ENCODE data around the gene GRHPR.
"Not testable (repeated sequence)": the region's sequence is repeated elsewhere in the genome, so short reads cannot be mapped to it uniquely, and the experiment has no call there.

The GRHPR gene

DNA sequence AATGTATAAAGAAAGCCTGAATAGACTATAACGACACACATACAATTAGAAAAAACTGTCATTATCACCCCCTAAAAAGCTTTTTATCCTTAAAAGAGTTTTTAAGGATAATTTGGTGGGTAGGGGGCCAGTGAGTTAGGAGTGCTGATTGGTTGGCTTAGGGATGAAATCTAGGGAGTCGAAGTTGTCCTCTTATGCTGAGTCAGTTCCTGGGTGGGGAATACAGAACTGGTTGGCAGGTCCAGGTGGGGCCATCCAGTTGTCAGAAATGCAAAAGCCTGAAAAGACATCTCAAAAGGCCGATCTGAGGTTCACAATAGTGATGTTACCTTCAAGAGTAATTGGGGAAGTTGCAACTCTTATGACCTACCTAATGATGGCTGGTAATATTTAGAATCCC, 29.1 kb downstream of the GRHPR start:
- no peak for DNase-seq

DNA sequence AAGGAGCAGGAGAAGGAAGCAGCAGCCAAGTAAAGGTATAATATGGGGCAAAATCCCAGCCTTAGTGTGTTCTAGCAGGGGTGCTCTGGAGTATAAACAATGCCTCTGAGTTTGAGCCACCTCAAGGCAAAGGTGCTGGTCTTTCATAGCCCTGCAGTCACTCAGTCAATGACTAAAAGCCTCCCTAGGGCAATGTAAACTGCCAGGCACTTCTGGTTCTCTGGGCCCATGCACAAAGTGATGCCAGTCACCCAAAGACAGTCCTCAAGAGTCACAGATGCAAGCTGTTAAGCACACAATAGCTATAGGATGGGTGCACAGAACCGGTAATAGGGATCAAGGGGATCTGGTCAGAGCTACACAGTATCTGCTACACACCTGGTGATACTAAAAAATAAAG, 30.1 kb downstream of the GRHPR start:
- no peak for DNase-seq

- no peak for DNase-seq
Observed at GRCh38 chr9:37453827-37454226, 31.3 kb downstream of the GRHPR start.

DNA sequence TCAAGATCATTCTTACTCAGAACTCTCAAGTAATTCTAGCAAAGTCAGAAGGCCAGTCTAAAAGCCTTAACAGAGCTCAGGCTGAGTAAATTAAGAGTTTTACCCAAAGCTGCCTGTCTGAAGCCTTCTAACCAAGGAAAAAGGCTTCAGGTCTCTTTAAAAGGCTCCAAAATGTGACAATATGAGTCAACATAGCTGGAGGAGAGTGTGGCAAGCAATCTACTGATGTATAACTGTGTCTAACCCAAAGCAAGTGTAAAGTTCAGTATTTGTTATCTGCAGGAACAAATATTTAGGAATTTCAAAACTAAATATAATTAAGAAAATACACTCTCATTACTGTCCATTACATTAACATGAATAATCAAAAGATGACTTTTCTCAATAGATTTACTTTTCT, 31.7 kb downstream of the GRHPR start:
- no peak for DNase-seq

DNA sequence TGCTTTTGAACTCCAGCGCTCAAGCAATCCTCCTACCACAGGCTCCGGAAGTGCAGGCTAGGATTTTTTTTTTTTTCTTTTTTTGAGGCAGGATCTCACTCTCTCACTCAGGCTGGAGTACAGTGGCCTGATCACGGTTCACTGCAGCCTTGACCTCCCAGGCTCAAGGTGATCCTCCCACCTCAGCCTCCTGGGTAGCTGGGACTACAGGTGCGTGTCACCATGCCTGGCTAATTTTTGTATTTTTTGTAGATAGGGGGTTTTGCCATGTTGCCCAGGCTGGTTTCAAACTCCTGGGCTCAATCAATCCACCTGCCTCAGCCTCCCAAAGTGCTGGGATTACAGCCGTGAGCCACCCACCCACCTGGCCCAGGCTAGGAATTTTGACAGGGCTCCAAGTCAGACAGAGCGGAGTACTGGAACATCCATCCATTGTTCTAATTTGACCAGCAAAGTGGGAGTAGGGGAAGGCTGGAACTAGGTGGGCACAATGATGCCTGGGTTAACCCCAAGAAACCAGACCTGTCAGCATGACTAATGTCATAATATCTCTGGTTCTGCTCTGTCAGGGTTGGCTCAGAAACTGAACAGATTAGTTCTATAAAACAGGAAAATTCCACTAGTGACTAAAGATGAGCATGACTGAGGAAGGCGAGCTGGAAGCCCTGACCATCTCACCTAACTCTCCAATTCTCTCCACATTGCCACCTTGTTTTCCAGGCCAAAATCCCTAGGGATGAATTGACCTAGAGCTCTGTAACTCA, 33.6 kb downstream of the GRHPR start:
- no peak for DNase-seq

GRCh38 chr9:37456817-37457216, 34.3 kb downstream of the GRHPR start:
- DNase-seq, result no peak

GRCh38 chr9:37464006-37464405, 41.5 kb downstream of the GRHPR start:
- DNase-seq, result no peak

DNA sequence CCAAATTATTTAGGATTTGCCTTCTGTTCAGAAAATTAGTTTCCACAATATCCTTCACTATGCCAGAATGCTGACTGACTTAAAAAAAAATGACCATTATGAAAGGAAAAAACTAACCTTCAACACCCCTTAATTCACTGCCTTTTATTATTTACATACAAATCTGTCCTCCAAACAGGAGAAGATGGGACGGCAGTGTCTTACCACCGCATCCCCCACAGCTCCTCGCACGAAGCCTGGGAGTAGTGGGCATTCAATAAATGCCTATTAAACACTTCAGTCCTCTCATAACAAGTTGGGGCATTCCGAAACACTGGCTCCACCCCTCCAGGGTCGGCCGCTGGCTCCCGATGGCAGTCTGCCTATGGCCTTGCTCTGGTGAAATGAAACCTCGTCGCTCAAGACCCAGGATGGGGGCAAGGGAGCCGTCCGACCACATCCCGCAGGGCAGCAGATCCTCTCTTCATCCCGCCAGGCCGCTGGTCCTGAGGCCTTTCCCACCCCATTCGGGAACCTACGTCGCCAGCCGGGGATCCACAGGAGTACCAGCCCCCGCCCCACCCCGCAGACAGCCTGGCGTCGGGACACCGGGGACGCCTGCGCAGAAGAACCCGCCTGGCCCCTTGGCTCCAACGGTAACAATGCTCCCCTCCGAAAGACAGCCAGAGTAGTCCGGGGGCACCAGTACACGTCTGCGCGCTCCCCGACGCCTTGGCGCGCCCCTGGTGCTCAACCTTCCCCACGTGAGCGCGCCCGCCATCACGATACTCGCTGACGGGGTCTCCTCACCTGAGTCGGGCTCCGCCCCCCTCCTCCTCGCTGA, 42.1 kb downstream of the GRHPR start:
- peak; percentile 80 for DNase-seq

- DNase-seq, result peak; percentile 100
Observed at GRCh38 chr9:37465249-37466036, 42.9 kb downstream of the GRHPR start, which contains the start of gene ZBTB5. Gene ZBTB5 (minus strand): TSS chr9:37465450. CDS start chr9:37442551, 22,899 bp downstream.

GRCh38 chr9:37466037-37466709, 43.7 kb downstream of the GRHPR start:
- no peak for DNase-seq

- not testable (repeated sequence) for DNase-seq
Observed at GRCh38 chr9:37467530-37467929, 45.0 kb downstream of the GRHPR start.

DNA sequence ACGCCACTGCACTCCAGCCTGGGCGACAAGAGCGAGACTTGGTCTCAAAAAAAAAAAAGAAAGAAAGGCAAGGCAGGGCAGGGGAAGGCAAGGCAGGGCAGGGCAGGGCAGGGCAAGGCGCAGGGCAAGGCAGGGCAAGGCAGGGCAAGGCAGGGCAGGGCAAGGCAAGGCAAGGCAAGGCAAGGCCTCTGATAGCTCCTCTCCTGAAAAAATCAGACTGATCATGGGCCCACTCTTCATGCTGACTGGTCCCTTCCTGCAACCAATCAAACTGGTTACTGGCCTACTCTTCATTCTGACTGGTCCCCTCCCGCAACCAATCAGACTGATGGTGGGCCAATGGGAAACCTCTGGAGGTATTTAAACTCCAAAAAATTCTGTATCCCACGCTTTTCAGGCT, 46.1 kb downstream of the GRHPR start:
- DNase-seq, result no peak

GRCh38 chr9:37471942-37472684, 49.6 kb downstream of the GRHPR start:
- peak; percentile 48 for DNase-seq

DNA sequence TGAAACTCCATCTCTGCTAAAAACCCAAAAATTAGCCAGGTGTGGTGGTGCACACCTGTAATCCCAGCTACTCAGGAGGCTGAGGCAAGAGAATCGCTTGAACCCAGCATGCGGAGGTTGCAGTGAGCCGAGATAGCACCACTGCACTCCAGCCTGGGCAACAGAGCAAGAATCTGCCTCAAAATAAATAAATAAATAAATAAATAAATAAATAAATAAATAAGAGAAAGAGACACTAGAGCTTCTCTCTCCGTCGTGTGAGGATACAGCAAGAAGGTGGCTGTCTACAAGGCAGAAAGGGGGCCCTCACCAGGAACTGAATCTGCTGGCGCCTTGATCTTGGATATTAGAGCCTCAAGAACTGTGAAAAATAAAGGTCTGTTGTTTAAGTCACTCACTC, 51.5 kb downstream of the GRHPR start:
- DNase-seq, result not testable (repeated sequence)

GRCh38 chr9:37474438-37474837, 51.9 kb downstream of the GRHPR start:
- DNase-seq, result no peak

GRCh38 chr9:37476930-37477329, 54.4 kb downstream of the GRHPR start:
- no peak for DNase-seq

- not testable (repeated sequence) for DNase-seq
Observed at GRCh38 chr9:37477443-37477842, 54.9 kb downstream of the GRHPR start.

DNA sequence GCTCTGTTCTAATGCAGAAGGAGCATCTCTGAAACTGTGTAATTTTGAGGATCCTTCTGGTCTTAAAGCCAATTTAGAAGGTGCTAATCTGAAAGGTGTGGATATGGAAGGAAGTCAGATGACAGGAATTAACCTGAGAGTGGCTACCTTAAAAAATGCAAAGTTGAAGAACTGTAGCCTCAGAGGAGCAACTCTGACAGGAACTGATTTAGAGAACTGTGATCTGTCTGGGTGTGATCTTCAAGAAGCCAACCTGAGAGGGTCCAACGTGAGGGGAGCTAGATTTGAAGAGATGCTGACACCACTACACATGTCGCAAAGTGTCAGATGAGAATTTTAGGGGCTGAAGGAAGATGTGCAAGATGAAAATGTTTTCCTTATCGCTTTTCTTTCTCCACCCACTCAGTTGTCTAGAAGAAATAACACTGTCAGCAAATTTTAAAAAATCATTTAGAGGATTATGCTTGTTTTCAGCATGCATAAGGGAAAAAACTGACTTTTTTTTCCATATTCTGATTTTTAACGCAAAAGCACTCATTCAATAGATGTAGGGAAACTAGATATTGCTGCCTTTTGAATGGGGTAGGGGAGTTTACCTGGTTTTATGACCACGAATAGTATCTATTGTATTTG, 55.6 kb downstream of the GRHPR start:
- not testable (repeated sequence) for DNase-seq

DNA sequence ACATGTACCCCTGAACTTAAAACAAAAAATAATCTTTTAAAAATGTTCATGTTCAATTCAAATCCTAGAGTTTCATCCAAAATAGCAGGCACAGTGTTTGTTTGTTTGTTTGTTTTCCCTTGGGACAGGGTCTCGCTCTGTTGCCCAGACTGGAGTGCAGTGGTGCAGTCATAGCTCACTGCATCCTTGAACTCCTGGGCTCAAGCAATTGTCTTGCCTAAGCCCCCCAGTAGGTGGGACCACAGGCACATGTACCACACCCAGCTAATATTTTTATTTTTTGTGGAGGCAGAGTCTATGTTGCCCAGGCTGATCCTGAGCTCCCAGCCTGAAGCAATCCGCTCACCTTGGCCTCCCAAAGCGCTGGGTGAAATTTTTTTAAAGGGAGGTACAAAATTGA, 58.3 kb downstream of the GRHPR start:
- DNase-seq, result no peak

GRCh38 chr9:37485389-37486255, 63.1 kb downstream of the GRHPR start, which contains the start of gene POLR1E:
Gene POLR1E (plus strand): TSS chr9:37485948. CDS start chr9:37486048, 100 bp downstream.
- peak; percentile 96 for DNase-seq

Measured in OCI-M1 (cell line).